Inferior parietal cortex (tissue), 1 donor: ENCODE measurements around the gene MKS1.

Source experiments
- DNase-seq: peaks from one replicate; pipeline ENCODE4 v3.0.0-alpha.2; 2016; ENCODE audit errors: extremely low spot score

MKS1 gene

DNA sequence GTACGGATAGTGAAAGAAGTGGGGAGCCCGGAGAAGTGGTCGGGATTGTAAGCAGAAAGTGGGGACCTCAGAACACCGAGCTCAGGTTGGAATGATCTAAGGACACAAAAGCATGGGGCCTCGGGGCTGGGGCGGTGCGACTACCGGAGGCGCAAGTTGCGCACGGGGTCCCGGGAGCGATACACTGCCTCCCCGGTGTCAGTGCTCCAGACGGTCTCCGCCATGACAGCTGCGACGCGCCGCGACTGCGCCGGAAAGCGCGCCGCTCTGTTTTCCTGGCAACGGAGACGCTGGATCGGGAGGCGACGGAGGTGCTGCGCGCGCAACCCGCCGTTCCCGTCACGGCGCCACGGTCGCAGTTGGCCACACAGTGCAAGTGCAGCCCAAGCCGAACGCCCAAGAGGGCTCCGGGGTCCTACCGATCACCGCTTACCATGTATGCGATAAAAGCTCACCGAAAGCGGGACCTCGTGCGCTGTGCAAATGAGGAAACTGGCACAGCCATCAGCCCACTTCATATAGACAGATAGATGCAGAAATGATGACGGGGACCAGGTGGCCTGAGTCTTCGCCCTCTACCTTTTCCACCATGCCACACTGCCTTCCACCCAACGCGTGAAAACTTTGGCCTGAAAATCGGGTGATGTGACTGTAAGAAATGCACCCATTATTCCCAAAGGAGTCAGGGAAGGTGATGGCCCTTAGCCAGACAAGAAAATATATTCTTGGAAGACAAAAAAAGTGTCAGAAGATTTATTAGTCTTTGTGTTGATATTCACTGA is at the start of gene MKS1:
TSS of gene MKS1 (minus strand) at position 249 of the 782 bp plus-strand sequence. CDS start at position 224, 25 bp downstream.
- DNase-seq: peak; percentile 95

DNA sequence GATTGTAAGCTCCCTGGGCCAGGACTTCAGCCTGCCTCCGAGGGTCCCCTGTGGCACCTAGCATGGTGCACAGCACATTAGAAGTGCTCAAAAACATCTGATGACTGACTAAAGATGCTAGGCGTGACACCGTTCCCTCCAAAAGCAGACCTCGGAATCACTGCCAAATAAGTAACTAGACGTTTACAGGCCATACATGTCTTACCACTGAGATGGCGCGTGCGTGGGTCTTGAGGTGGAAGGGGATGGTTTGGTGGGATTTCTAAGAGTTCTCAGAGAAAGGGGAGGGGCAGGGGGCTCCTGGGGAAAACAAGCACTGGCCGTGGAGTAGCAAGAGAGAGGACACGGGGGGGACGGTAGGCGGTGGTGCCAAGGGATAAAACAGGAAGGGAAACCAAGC is 49.3 kb upstream of the MKS1 start:
- DNase-seq: no peak

DNA sequence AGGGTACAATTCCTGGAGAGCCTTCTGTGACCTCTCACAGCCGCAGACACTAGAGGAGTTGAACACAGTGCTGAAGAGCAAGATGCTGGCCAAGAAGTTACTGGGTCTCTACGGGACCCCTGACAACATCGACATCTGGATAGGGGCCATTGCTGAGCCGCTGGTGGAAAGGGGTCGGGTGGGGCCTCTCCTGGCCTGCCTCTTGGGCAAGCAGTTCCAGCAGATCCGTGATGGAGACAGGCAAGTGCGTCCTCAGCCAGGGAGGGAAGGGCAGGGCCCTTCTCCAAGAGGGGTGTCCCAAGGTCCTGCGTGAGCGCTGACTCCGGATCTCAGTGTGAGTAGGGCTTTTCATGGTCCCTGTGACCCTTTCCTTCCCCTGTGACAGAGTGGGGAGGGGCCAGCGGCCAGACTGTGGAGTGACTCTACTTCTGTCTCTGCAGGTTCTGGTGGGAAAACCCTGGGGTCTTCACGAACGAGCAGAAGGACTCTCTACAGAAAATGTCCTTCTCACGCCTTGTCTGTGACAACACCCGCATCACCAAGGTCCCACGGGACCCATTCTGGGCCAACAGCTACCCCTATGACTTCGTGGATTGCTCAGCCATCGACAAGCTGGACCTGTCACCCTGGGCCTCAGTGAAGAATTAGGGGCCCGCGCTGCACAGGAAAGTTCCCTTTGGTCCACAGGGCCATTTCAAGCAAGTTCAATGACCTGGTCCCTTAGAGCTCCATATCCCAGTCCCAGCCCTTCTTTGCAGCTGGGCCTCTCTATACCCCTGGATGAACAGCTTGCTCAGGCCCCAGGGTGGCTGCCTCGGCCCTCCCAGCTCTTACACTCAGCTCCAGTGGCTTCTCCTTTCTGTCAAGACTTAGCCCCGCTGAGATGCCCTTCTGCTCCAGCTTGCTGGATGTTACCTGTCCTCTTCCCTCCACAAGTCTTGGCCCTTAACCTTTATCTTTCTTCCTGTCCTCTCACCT is 48.6 kb upstream of the MKS1 start:
- no peak for DNase-seq

GRCh38 chr17:58265902-58266875 is 47.1 kb upstream of the MKS1 start:
- no peak for DNase-seq

GRCh38 chr17:58265271-58265670 is 46.2 kb upstream of the MKS1 start:
- DNase-seq: no peak

DNA sequence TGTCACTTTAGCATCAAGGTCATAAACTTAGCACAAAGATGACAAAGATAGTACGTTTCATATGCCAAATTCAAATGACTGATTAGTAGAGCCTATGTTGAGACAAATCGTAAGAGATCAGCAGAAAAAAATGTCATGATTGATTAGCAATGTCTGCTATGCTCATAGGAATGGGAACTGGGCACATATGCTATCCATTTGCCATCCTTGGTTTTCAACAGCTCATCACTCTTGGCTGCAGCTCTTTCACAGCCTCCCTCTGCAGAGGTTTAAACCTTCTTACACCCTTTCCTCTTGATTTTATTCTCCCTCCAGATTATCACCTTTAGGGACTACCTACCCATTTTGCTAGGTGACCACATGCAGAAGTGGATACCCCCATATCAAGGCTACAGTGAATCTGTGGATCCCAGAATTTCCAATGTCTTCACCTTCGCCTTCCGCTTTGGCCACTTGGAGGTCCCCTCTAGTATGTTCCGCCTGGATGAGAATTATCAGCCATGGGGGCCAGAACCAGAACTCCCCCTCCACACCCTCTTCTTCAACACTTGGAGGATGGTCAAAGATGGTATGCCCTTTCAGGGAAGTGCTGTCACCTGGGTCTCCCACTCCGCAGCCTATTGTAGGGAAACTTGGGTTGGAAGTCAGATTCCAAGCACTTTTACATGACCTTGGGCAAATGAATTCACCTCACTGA is 45.5 kb upstream of the MKS1 start:
- DNase-seq: no peak

- DNase-seq: no peak
These were observed 44.7 kb upstream of the MKS1 start for GRCh38 chr17:58263773-58264172.

- DNase-seq: no peak
These were observed 43.1 kb upstream of the MKS1 start for GRCh38 chr17:58262149-58262548.

DNA sequence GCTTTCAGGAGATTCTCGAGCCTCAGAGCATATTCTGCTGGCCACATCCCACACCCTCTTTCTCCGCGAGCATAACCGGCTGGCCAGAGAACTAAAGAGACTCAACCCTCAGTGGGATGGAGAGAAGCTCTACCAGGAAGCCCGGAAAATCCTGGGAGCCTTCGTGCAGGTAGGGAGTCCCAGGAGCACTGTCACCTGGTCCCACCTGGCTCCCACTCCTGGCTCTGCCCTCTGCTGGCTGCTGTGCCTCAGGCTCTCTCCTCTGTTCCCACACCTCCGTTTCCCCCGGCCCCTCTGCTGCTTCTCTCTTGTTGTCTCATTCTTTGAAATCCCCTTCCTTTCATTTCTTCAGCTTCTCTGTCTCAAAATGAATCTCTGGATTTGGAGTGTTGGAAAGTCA is 35.7 kb upstream of the MKS1 start:
- DNase-seq: no peak

DNA sequence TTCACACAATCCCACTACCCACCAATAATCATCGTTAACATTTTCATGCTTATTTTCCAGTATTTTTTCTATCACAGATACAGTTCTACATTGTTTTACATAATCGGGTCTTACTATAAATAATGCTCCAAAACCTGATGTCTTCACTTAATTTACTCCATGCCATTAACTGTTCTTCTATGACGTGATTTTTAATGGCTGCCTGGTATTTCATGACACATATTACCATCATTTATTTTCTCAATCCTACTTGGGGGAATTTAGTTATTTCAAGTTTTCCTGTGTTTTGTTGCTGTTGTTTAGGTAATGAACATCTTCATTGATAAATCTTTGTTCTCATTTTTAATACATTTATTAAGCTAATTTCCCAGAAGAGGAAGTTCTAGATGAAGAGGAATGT is 34.0 kb upstream of the MKS1 start:
- no peak for DNase-seq

DNA sequence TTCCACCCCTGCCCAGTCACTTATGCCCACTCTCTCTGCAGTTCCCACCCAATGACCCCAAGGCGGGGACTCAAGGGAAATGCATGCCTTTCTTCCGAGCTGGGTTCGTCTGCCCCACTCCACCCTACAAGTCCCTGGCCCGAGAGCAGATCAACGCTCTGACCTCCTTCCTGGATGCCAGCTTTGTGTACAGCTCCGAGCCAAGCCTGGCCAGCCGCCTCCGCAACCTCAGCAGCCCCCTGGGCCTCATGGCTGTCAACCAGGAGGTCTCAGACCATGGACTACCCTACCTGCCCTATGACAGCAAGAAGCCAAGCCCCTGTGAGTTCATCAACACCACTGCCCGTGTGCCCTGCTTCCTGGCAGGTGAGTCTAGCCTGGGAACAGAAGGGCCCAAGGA is 33.1 kb upstream of the MKS1 start:
- no peak for DNase-seq

- DNase-seq: no peak
These were observed 31.4 kb upstream of the MKS1 start for GRCh38 chr17:58250344-58251011.

DNA sequence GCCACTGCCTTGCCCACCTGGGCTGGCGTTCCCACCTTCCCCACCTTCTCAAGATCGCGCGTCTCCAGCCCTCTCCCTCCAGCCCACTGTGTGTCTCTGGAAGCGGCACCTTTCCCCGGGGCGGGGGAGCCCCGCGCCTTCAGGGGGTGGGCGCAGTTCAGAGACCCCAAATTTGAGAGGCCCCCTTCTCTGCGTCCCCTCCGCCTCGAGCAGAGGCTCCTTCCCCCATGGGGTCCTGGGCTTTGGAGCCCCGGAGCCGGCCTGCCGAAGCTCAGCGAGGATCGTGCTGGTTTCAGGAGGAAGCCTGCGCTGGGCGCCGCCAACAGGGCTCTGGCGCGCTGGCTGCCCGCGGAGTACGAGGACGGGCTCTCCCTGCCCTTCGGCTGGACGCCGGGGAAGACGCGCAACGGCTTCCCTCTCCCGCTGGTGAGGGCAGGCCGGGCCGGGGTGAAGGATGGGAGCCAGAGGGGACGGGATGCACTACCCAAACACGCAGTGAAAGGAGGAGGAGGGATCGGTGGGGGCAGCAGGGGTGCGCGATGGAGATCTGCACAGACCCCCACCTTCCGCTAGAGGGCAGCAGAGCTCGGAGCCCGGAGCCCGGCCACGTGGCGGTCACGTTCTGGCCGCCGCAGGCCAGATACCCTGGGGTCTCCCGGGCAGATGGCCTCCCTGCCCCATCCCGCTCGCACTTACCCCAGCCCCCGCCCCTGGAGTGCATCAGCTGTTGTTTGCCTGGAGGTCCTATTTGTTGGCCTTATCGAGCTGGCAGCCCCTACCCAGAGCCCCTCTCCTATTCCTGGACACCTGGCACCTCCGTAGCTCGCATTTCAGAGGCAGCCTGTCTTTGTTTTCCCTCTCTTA is 30.4 kb upstream of the MKS1 start:
- DNase-seq: peak; percentile 69

DNA sequence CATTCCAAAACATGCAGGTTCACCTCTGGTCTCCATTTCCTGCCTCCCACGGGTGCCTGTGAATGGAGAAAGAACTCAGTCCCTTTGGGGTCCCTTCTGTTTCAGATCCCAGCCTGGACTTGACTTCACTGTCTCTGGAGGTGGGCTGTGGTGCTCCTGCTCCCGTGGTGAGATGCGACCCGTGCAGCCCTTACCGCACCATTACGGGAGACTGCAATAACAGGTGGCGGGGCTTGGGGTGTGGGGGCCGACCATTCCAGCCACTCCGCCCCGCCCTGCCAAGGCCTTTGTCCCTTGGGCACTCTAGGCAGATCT is 29.9 kb upstream of the MKS1 start:
- no peak for DNase-seq

DNA sequence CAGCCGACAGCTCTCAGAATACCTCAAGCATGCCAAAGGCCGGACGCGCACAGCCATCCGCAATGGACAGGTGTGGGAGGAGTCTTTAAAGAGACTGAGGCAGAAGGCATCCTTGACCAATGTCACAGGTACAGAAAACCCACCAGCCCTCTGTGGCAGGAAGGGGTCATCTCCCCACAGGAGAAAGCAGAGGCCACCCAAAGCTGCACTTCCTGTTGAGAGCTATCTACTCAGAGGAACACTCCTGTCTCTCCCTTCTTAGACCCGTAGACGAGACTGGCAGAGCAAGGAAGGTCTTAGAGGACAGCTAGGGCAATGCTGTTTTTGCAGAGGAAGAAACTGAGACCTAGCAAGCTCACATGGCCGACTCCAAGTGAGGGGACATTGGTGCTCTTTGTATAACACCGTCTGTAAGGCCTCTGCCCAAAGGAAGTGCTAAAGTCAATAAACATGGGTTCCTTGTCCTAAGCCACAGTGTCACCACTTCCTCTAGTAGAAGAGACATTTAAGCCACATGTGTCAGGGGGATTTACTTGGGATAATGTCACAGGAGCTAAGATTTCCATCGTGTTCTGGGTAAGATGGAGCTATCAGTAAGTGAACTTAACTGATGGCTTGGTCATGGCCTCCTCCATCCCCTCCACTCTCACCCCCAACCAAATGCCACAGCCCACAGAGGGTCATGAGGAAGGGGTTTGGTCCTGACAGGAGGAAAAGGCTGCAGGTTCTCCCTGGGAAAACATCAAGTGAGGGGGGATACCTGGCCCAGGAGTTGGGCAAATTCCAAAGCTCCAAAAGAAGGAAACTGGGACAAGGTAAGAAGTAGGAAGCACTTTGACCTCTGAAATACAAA is 28.7 kb upstream of the MKS1 start:
- DNase-seq: no peak

- DNase-seq: no peak
These were observed 27.7 kb upstream of the MKS1 start for GRCh38 chr17:58246781-58247180.

DNA sequence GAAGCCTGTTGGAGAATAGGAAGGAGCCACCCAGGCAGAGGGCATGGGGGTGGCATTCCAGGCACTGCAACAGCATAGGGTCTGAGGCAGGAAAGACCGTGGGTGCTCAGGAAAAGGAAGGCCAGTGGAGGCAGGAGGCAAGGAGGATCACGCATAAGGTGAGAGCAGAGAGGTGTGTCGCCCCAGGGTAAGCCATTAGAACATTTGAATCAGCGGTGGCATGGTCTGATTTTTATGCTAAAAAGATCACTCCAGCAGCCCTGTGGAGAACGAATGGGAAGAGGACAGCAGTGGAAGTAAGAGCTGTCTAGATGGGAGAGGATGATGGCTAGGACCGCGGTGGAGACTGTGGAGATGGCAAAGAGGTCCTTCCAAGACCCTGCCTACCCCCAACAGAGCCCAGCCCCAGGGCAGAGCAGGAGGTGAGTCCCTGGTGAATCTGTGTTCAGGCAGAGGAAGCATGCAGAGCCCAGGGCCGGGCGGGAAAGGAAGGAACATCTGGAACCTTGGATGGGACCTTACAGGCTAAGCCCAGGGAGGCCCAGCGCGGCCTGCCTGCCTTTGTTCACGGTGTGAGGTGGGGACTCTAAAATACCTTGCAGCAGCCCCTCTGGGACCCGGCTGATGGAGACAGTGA is 27.2 kb upstream of the MKS1 start:
- no peak for DNase-seq

- DNase-seq: no peak
These were observed 26.5 kb upstream of the MKS1 start for GRCh38 chr17:58245428-58246103.
